ENCODE data around the gene AAGAB.

DNA sequence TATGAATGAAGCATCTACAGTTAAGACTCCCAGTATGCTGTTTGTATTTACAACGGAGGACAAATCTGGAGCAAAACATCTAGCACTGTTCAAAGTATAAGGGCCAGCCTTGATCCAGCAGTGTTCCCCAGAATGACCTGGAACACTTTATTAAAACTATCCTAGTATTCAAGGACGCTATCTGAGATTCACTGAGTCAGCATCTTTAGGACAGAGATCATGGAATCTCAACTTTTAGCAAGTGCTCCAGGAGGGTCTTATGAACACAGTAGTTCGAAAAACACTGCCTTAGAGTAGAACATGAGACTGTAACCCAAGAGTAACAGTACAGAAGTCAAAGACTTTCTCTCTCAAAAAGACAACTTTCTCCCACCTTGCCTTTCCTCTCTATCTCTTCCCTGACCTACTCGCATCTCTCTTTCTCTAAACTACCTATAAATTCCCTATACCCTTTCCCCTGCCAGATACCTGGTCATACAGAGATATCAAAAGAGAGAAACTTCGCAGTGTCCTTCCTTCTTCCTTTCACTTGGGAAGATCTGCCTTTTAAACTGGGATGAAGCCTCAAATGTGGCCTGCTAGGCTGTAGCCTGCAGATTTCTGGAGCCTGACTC, 43.8 kb downstream of the AAGAB start:
- TF ChIP-seq, protein P1, sequence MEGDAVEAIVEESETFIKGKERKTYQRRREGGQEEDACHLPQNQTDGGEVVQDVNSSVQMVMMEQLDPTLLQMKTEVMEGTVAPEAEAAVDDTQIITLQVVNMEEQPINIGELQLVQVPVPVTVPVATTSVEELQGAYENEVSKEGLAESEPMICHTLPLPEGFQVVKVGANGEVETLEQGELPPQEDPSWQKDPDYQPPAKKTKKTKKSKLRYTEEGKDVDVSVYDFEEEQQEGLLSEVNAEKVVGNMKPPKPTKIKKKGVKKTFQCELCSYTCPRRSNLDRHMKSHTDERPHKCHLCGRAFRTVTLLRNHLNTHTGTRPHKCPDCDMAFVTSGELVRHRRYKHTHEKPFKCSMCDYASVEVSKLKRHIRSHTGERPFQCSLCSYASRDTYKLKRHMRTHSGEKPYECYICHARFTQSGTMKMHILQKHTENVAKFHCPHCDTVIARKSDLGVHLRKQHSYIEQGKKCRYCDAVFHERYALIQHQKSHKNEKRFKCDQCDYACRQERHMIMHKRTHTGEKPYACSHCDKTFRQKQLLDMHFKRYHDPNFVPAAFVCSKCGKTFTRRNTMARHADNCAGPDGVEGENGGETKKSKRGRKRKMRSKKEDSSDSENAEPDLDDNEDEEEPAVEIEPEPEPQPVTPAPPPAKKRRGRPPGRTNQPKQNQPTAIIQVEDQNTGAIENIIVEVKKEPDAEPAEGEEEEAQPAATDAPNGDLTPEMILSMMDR (IDR thresholded peaks at IDR 0.05): no peak
- no peak for TF ChIP-seq POLR2A (IDR thresholded peaks at IDR 0.05)
